Effector CD8-positive, alpha-beta T cell (primary cell): ENCODE measurements around the gene ABHD8.
"Not testable (repeated sequence)": the region's sequence is repeated elsewhere in the genome, so short reads cannot be mapped to it uniquely, and the experiment has no call there.

ENCODE experiments used
- DNase-seq: peaks from one replicate; lab custom pipeline; 2025; lab: John Stamatoyannopoulos, UW

ABHD8 gene

DNA sequence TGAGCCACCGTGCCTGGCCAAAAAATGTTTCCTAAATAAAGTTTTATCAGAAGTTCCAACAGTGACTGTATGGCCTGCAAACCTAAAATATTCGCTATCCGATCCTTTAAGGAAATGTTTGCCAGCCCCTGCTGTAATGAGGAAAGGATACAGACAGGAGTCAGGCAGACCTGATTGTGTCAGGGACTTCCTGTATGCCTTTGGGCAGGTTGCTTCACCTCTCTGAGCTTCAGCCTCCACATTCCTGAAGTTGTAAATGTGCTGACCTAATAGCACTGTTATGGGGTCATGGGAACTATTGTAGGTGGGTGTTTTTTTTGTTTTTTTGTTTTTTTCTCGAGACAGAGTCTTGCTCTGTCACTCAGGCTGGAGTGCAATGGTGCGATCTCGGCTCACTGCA lies 6.2 kb downstream of the ABHD8 start:
- no peak for DNase-seq

DNA sequence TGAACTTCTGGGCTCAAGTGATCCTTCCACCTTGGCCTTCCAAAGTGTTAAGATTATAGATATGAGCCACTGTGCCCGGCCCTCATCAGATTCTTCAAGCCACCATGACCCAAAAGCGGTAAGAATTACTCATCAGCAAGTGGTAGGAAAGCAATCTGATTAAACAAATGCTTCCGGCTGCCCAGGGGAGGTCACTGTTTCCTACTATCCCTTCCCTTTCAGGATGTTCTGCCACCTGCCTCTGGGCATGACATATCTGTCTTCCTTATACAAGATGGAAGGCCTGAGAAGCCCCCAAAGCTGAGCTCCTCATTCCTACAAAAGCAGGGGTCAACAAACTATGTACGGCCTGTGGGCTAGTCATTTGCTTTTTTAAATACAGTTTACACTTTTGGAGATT lies 7.0 kb downstream of the ABHD8 start:
- no peak for DNase-seq

DNA sequence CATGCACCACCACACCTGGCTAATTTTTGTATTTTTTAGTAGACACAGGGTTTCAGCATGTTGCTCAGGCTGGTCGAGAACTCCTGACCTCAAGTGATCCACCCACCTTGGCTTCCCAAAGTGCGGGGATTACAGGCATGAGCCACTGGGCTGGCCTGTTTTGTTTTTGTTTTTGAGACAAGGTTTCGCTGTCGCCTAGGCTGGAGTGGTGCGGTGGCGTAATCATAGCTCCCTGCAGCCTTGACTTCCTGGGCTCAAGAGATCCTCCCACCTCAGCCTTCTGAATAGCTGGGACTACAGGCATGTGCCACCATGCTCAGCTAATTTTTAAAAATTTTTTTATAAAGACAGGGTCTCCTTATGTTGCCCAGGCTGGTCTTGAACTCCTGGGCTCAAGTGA lies 7.7 kb downstream of the ABHD8 start:
- not testable (repeated sequence) for DNase-seq

DNA sequence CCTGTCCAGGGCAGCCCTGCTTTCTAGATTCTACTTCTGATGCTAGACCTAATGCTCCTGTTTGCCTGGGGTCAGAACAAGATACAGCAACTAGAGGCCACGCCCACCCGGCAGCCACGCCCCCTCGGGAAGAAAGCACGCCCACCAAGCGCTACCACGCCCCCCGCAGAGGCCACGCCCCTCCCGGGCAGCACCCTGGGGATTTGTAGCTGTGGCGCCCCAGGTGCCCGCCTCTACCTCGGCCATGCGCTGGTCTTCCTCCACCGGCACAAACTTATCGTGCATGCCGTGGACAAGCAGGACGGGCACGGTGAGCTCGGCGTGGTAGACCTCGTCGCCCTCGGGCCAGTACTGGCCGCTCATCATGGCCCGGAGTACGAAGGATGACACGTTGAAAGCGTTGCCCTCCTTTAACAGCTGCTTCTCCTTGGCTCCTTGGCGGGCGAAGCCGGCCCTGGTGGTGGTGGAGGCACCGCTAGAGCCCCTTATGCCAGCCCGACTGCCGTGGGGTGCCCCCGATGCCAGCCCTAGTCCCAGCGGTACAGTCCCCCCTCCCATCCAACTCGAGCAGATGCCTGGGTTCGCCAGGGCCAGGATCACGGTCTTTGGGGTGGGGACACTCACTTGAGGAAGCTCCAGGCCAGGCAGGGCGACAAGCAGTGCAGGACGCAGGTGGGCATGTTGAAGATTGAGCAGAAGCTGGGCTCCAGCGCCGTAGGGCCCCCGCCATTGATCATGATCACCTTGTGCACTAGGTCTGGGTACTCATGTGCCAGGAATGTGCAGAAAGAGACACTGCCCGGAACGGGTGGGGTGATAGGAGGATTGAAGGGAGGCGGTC lies 9.0 kb downstream of the ABHD8 start:
- DNase-seq: peak; percentile 37

DNA sequence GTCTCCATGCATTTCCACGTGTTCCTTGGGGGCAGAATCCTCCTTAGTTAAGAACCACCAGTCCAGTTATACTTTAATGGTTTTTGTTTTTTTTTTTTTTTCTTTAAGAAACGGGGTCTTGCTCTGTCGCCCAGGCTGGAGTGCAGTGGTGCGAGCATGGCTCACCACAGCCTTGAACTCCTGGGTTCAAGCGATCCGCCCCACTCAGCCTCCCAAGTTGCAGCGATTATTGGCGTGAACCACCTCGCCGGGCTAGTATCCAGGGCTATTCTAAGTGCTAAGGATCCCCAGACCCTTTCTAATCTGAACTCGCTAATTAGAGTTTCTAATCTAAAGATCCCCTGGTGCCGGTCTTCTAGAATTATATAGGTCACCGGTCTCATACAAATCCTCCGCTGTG lies 9.6 kb downstream of the ABHD8 start:
- no peak for DNase-seq

DNA sequence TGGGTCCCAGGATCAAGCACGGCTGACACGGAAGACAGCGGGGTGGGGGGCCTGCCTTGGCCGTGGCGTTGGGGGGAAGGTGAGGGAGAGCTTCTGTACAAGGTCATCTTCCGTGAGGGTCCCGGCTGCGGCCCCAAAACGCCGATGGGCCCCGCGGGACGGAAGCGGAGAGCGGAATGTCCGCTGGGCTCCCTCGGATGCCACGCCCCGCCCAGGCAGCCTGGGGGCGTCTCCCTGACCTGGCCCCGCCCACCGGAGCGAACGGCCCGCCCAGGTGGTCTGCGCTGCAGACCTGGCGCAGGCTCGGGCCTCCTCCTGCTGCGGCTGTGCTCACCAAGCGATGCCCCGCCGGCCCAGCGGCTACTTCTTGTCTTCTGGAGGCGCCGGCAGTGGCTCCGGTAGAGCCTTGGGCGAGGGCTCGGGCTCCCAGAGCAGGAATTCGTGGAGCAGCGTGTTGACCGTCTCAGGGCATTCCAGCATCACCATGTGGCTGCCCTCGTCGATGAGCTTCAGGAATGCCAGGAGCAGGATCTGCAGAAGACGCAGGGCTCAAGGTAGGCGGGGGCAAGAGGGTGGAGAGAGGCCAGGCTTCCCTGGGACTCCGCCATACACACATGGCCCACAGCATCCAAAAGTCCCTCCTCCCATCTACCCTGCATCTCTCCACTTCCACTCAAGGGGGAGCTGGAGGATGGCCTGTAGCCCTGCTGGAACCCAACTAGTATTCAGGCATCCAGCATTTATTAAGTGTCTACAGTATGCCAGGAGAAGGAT lies 10.7 kb downstream of the ABHD8 start:
- DNase-seq: peak; percentile 76

DNA sequence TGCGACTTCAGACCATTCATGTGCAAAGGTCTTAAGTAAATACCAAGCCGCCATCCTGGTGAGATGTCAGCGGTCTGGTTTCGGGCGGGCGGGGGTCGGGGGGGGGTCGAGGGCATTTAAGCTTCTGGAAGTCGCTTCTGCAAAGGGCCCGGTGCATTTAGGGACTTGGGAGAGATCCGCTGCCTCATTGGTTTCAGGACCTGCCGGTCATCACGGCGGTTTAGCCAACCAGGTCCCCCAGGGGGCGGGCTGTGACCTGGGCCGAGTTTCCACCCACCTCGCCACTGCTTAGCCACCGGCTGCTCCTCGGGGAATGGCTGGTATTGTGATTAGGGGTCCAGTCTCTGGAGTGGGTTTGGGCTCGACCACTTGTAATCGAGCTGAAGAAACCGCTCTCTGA lies 13.7 kb downstream of the ABHD8 start:
- DNase-seq: peak; percentile 6

DNA sequence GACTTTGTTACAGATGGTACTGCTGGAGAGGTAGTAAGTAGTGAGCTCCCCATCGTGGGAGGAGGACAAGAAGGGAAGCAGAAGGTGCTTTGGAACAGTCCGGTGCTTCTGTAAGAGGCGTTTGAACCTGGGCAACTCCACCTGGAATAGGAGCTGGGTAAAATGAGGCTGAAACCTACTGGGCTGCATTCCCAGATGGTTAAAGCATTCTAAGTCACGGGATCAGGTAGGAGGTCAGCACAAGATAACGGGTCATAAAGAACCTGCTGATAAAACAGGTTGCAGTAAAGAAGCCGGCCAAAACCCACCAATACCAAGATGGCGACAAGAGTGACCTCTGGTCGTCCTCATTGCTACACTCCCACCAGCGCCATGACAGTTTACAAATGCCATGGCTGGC lies 16.5 kb downstream of the ABHD8 start:
- no peak for DNase-seq

DNA sequence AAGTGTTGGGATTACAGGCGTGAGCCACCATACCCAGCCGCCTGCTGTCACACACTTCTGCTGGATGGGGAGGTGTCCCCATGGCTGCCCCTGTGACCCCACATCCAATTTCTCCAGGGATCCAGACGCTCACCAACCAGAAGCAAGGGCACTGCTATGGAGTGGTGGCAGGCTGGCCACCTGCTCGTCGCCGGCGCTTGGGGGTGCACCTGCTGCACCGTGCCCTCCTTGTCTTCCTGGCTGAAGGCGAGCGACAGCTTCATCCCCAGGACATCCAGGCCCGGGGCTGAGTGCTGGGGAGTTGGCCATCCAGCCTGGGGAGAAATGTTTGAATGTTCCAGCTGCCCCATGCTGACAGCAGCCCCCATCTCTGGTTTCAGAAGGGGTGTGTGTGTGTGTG lies 17.0 kb downstream of the ABHD8 start:
- DNase-seq: no peak

DNA sequence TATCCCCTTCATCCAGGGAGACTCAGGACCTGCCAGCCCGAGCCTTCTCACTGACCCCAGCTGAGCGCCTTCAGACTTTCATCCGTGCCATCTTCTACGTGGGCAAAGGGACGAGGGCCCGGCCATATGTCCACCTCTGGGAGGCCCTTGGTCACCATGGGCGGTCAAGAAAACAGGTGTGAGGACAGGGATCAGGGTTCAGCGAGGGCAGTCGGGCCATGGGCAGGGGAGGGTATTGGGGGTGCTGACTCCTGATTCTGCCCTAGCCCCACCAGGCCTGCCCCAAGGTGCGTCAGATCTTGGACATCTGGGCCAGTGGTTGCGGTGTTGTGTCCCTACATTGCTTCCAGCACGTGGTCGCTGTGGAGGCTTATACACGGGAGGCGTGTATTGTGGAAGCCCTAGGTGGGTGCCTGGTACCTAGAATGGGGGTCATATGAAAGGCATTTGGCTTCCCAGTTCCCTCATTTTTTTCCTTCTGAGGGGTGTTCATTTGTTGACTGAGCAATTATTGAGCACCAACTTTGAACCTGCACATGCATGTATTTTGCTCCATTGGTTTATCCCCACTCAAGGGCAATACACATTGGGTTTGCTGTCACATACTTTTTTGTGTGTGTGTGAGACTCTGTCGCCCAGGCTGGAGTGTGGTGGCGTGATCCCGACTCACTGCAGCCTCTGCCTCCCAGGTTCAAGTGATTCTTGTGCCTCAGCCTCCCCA lies 17.6 kb downstream of the ABHD8 start:
- DNase-seq: no peak

DNA sequence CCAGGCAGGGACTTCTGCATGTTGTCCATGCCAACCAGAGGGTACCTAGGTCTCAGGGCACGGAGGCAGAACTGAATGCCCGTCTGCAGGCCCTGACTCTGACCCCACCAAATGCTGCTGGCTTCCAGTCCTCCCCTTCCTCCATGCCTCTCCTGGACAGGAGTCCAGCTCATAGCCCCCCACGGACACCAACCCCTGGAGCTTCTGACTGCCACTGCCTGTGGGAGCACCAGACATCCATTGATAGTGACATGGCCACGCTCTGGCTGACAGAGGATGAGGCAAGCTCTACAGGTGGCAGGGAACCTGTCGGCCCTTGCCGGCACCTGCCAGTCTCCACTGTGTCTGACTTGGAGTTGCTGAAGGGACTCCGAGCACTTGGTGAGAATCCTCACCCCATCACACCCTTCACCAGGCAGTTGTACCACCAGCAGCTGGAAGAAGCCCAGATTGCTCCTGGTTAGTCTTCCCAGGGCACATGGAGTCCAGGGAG lies 19.7 kb downstream of the ABHD8 start:
- no peak for DNase-seq

DNA sequence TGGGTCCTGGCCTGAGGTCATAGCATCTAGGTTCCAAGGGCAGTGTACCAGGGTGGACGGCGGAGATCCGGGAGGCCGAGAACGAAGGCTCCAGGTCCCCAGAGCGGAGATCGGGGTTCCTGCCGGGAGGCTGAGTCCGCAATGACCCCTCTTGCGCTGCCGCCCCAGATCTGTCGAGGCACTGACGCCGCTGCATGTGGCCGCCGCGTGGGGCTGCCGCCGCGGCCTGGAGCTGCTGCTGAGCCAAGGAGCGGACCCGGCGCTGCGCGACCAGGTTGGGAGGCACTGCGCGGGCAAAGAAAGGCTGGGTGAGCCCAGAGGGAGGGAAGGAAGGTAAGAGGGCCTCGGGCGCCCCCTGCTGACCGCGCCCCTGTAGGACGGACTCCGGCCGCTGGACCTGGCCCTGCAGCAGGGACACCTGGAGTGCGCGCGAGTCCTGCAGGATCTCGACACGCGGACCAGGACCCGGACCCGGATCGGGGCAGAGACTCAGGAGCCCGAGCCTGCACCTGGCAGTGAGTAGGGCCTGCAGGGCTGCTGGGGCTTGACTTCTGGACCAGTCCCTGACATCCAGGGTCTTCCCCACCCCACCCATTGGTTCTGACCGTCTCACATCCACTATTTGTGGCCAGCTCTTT lies 20.6 kb downstream of the ABHD8 start:
- DNase-seq: peak; percentile 65

DNA sequence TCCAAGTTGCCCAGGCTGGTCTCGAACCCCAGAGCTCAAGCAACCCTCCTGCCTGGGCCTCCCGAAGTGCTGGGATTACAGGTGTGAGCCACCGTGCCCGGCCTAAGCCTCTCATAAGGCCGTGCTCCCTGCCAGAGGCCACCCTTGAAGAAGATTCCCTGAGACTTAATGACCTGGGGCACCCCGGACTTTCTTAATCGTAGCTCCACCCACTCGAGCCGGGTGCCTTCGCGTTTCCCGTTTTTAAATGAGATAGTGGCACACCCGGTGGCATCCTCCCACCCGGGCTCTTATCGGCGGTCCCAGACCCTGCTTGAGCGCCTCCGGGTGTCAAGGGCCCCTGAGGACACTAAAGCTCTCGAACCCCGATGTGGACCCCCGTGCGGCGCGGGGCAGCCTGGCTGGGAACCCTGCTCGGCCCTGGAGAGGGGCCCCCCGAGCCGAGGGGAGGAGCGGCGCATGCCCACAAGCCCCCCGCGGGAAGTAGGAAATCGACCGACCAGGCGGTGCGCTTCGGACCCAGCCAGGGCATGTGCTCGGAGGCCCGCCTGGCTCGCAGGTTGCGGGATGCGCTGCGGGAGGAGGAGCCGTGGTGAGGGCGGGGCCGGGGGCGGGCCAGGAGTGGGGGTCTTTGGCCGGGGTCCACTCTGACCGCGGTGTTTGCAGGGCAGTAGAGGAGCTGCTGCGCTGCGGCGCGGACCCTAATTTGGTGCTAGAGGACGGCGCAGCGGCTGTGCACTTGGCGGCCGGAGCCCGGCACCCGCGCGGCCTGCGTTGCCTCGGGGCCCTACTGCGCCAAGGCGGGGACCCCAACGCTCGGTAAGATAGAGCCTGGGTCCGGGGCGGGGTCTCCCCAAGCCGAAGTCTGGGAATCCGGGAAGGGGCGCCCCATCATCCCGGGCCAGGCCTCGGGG lies 21.6 kb downstream of the ABHD8 start, which contains the start of gene ANKLE1:
Gene ANKLE1 (plus strand): TSS at position 511 of the 914 bp plus-strand sequence. CDS start 20 bp downstream, at position 531.
- peak; percentile 16 for DNase-seq

DNA sequence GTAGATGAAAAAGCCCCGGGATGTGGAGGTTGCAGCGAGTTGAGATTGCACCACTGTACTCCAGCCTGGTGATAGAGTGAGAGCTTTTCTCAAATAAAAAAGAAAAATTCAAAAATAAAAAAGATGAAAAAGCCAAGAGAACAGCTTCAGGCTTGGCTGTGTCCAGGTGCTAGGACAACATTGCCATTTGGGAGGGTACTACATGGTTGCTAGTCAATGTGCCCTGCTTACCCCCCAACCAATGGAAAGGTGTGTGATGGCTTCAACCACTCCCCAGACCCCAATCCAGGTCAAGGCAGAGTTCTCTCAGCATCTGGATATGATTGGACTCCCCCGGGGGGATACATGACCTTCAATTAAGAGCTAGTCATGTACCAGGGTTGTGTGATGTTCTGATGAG lies 23.8 kb downstream of the ABHD8 start:
- no peak for DNase-seq

DNA sequence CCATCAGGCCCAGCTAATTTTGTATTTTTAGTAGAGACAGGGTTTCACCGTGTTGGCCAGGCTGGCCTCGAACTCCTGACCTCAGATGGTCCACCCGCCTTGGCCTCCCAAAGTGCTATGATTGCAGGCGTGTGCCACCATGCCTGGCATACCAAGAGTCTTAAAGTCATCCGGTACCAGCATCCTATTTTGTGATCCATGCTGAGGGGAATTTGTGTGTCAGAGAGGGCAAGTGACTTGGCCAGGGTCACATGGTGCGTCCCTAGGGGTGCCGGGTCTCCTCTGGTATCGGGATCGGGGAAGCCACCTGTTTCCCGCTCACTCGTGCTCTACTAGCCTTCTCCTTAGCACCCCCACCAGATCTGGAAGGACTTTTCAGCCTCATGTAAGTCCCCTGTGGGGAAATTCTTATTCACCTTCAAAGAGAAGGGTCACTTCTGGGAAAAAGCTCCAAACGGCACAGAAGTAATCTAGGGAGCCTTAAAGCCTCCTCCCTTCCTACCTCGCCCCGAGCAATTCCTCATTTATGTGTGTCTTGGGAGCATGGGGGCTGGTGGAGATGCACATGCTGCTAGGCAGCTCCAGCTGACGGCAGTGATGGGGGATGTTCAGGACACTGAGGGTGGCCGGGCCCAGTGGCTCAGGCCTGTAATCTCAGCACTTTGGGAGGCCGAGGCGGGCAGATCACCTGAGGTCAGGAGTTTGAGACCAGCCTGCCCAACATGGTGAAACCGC lies 27.6 kb downstream of the ABHD8 start:
- no peak for DNase-seq

DNA sequence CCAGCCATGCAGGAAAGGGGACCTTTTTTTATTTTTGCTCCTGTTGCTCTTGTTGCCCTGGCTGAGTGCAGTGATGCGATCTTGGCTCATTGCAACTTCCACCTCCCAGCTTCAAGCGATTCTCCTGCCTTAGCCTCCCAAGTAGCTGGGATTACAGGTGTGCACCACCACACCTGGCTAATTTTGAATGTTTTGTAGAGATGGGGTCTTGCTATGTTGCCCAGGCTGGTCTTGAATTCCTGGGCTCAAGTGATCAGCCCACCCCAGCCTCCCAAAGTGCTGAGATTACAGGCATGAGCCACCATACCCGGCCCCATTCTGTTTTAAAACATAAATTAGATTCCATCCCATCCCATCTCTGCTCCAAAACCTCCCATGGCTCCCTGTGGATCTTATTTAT lies 28.3 kb downstream of the ABHD8 start:
- DNase-seq: not testable (repeated sequence)

DNA sequence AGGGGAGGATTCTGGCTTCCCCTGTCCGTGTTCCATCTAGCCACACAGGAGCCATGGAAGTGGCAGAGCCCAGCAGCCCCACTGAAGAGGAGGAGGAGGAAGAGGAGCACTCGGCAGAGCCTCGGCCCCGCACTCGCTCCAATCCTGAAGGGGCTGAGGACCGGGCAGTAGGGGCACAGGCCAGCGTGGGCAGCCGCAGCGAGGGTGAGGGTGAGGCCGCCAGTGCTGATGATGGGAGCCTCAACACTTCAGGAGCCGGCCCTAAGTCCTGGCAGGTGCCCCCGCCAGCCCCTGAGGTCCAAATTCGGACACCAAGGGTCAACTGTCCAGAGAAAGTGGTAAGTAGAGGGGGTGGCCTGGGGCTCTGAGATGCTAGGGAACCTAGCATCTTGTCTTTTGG lies 34.5 kb downstream of the ABHD8 start:
- DNase-seq: no peak

DNA sequence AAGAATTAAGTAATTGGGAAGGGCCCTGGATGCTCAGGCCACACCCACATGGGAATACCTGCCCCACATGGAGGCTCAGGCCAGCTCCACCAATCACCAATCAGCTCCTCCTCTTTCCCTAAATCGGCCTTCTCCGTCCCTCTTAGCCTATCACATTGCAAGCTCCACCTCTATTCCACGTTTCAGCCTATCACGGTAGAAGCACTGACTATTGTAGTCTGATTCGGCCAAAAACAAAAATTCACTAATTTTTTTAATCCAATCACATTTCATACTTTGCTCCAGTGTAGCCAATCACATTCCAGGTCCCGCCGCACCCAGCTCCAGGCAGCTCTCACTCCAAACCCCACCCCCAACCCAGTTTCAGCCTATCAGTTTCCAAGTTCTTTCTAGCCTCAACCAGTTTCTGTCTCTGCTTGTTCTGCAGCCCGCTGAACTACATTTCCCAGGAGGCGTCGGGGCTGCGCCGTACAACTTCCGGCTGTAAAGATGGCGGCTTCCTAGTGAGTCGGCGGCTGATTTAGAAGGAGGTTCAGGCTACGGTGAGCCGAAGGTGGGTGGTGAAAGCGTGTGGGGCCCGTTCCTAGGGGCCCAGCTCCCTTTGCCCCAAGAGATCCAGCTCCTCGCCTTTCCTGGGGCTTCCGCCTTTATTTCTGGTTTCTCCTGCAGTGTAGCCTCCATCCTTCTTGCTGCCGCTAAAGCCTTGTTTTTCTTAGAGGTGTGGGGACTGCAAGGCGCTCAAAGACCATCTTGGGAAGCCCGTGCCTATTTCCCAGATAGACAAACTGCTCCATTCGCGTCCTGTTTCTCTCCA lies 36.0 kb downstream of the ABHD8 start, which contains the start of gene BABAM1:
Gene BABAM1 (plus strand): TSS at position 469 of the 814 bp plus-strand sequence. CDS start 1,364 bp downstream, outside the sequence.
- peak; percentile 89 for DNase-seq

DNA sequence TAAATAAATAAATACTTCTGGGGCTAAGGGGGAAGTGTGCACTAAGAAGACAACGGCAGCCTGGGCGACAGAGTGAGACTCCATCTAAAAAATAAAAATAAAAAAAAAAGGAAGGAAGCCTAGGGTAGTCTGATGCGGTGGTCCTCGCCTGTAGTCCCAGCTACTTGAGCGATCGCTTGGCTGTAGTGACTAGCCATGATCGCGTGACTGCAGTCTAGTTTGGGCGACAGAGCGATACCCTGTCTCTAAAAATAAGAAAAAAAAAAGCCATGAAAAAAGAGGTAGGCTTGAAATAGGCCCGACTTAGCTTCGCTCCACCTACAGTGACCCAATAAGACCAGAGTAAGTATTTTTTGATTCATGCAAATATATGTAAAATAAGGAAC lies 36.6 kb downstream of the ABHD8 start:
- no peak for DNase-seq
